ENCODE measurements around the gene GPS2.

- TF ChIP-seq CTCF (IDR thresholded peaks at IDR 0.05) (no peak), POLR2A (IDR thresholded peaks at IDR 0.05) (peak; percentile 58 to 83)
These were observed 8.1 kb downstream of the GPS2 start, which contains the start of gene EIF5A for GRCh38 chr17:7306911-7307685.
